ENCODE measurements around the gene GGPS1. TPM values are rescaled to one million over a fixed set of nuclear protein-coding genes. Genes with fewer than 3 reads are reported as not detected.

The GGPS1 gene
- total RNA-seq, 1 experiment from 2014 or later: 40.4 TPM

GRCh38 chr1:235315735-235316134, 12.6 kb upstream of the GGPS1 start:
- no peaks in the 10 kb centered on the region for H3K27me3 ChIP-seq (replicated peaks; ENCODE audit: control insufficient read depth, insufficient read depth, low read length)
- ChIA-PET POLR2A (interaction anchor here (0.6 kb wide), 1 partner anchor 89 kb away, joined by 16 read pairs; no protein-coding TSS in a partner anchor), CTCF (no interaction called here)
- BruUV-seq (replicated peaks): no TSS peak
- Mint-ChIP-seq H3K27ac (ENCODE audit: unreplicated experiment) (no peak overlapping the region), H3K4me1 (ENCODE audit: low read depth, unreplicated experiment) (no peaks in the 10 kb centered on the region), H3K36me3 (ENCODE audit: insufficient read depth, unreplicated experiment) (peaks cover 28% of the 10 kb centered on the region), H3K4me3 (ENCODE audit: unreplicated experiment) (no peak overlapping the region), H3K27me3 (ENCODE audit: insufficient read depth, unreplicated experiment) (no peaks in the 10 kb centered on the region), H3K9me3 (ENCODE audit: unreplicated experiment) (no peaks in the 10 kb centered on the region)
- intact Hi-C loops (cut with micrococcal nuclease; ENCODE audit: unreplicated experiment): no loop called here
- H3K4me3 ChIP-seq (ENCODE audit: low read depth, low read length): no peak overlapping the region
- H3K36me3 ChIP-seq (ENCODE audit: control insufficient read depth, insufficient read depth, low read length): no peaks in the 10 kb centered on the region; the same call in 1 of the 2 replicates
- H3K4me1 ChIP-seq: no peaks in the 10 kb centered on the region
- TF ChIP-seq CTCF (IDR thresholded peaks at IDR 0.05; ENCODE audit: insufficient read depth in 1 of 2, low read depth in 1 of 2, low read length in 1 of 2, severe bottlenecking in 1 of 2, unreplicated experiment in 1 of 2): no peak
- DNase-seq: no peak
- no peaks in the 10 kb centered on the region for H3K9me3 ChIP-seq

- DNase-seq: no peak
- Mint-ChIP-seq H3K4me3 (ENCODE audit: unreplicated experiment) (no peak overlapping the region), H3K4me1 (ENCODE audit: low read depth, unreplicated experiment) (peaks cover 2% of the 10 kb centered on the region), H3K9me3 (ENCODE audit: unreplicated experiment) (no peaks in the 10 kb centered on the region), H3K27ac (ENCODE audit: unreplicated experiment) (no peak overlapping the region), H3K36me3 (ENCODE audit: insufficient read depth, unreplicated experiment) (peaks cover 26% of the 10 kb centered on the region), H3K27me3 (ENCODE audit: insufficient read depth, unreplicated experiment) (no peaks in the 10 kb centered on the region)
- H3K27me3 ChIP-seq (replicated peaks; ENCODE audit: control insufficient read depth, insufficient read depth, low read length): no peaks in the 10 kb centered on the region
- ChIA-PET CTCF (no interaction called here), POLR2A (no interaction called here)
- no peak overlapping the region for H3K4me3 ChIP-seq (ENCODE audit: low read depth, low read length)
- no peaks in the 10 kb centered on the region for H3K4me1 ChIP-seq
- no peaks in the 10 kb centered on the region for H3K9me3 ChIP-seq
- BruUV-seq (replicated peaks): no TSS peak
- TF ChIP-seq CTCF (IDR thresholded peaks at IDR 0.05; ENCODE audit: insufficient read depth in 1 of 2, low read depth in 1 of 2, low read length in 1 of 2, severe bottlenecking in 1 of 2, unreplicated experiment in 1 of 2): no peak
- intact Hi-C loops (cut with micrococcal nuclease; ENCODE audit: unreplicated experiment): no loop called here
- H3K36me3 ChIP-seq (ENCODE audit: control insufficient read depth, insufficient read depth, low read length): no peaks in the 10 kb centered on the region; the same call in 1 of the 2 replicates
These were observed 11.2 kb upstream of the GGPS1 start for GRCh38 chr1:235317168-235317567.

GRCh38 chr1:235319255-235319654, 9.1 kb upstream of the GGPS1 start:
- H3K4me3 Mint-ChIP-seq (ENCODE audit: unreplicated experiment): no peak overlapping the region
- H3K4me3 ChIP-seq (ENCODE audit: low read depth, low read length): no peak overlapping the region
- no peaks in the 10 kb centered on the region for H3K36me3 ChIP-seq (ENCODE audit: control insufficient read depth, insufficient read depth, low read length)
- H3K4me1 ChIP-seq: no peaks in the 10 kb centered on the region
- POLR2A ChIA-PET: no interaction called here
- no peaks in the 10 kb centered on the region for H3K9me3 Mint-ChIP-seq (ENCODE audit: unreplicated experiment)
- H3K27me3 Mint-ChIP-seq (ENCODE audit: insufficient read depth, unreplicated experiment): no peaks in the 10 kb centered on the region
- H3K27me3 ChIP-seq (replicated peaks; ENCODE audit: control insufficient read depth, insufficient read depth, low read length): no peaks in the 10 kb centered on the region
- peaks cover 7% of the 10 kb centered on the region for H3K4me1 Mint-ChIP-seq (ENCODE audit: low read depth, unreplicated experiment)
- TF ChIP-seq CTCF (IDR thresholded peaks at IDR 0.05; ENCODE audit: insufficient read depth in 1 of 2, low read depth in 1 of 2, low read length in 1 of 2, severe bottlenecking in 1 of 2, unreplicated experiment in 1 of 2): no peak
- no peak for DNase-seq
- H3K27ac Mint-ChIP-seq (ENCODE audit: unreplicated experiment): no peak overlapping the region
- intact Hi-C loops (cut with micrococcal nuclease; ENCODE audit: unreplicated experiment): no loop called here
- H3K36me3 Mint-ChIP-seq (ENCODE audit: insufficient read depth, unreplicated experiment): peaks cover 30% of the 10 kb centered on the region
- CTCF ChIA-PET: no interaction called here
- no peaks in the 10 kb centered on the region for H3K9me3 ChIP-seq
- BruUV-seq (replicated peaks): no TSS peak

All from Caco-2 (cell line).